CD4-positive, CD25-positive, alpha-beta regulatory T cell (primary cell): ENCODE results near the gene CLIC4. TPM values are rescaled to one million over a fixed set of nuclear protein-coding genes. Genes with fewer than 3 reads are reported as not detected.
A peak's percentile ranks its signal among the peaks of the same experiment; 100 is the strongest.

Experiments used
- ATAC-seq, 2 donors: fragments of 150-1000 bp; cut with Tn5 transposase; one replicate each; pipeline ENCODE4 v1.10.0; 2021; ENCODE audit warnings: low read depth in 2 of 2, moderate number of reproducible peaks in 2 of 2, moderate library complexity in 1 of 2
- DNase-seq, 3 donors: peaks; one replicate each; pipeline versions ENCODE4 v3.0.0 to v3.0.0-alpha.2; 2012 to 2022; ENCODE audit warnings: mixed read lengths in 1 of 3
- H3K27ac ChIP-seq: one replicate; pipeline ENCODE4 v1.7.0; 2013; ENCODE audit warnings: mild to moderate bottlenecking, low read length; ENCODE audit not compliant: insufficient read depth, poor library complexity, severe bottlenecking
- H3K27me3 ChIP-seq: one replicate; pipeline ENCODE4 v1.7.0; 2013; ENCODE audit warnings: low read length; ENCODE audit not compliant: control insufficient read depth, insufficient read depth
- H3K36me3 ChIP-seq: one replicate; pipeline ENCODE4 v1.7.0; 2013; ENCODE audit warnings: mild to moderate bottlenecking, low read length, moderate library complexity; ENCODE audit not compliant: control insufficient read depth, insufficient read depth
- H3K4me1 ChIP-seq: 2 replicates; pipeline ENCODE4 v1.7.0; 2013; ENCODE audit warnings: mild to moderate bottlenecking, low read length; ENCODE audit not compliant: insufficient read depth, control insufficient read depth, poor library complexity, severe bottlenecking
- H3K4me3 ChIP-seq: one replicate; pipeline ENCODE4 v1.7.0; 2013; ENCODE audit warnings: low read depth, mild to moderate bottlenecking, low read length, moderate library complexity
- H3K9me3 ChIP-seq, 2 experiments: 1 replicate in 1 of 2; 2 replicates in 1 of 2; pipeline ENCODE4 v1.7.0; 2013; ENCODE audit warnings: low read length in 2 of 2, mild to moderate bottlenecking in 1 of 2, moderate library complexity in 1 of 2; ENCODE audit not compliant: control insufficient read depth in 2 of 2
- H3K27ac Mint-ChIP-seq, 3 donors: one replicate each; pipeline ENCODE4 v1.8.0; 2020 to 2022; ENCODE audit warnings: mild to moderate bottlenecking in 3 of 3, mixed read lengths in 3 of 3, moderate library complexity in 2 of 3
- H3K27me3 Mint-ChIP-seq: one replicate; pipeline ENCODE4 v1.8.0; 2022; ENCODE audit warnings: mild to moderate bottlenecking, mixed read lengths
- H3K36me3 Mint-ChIP-seq: one replicate; pipeline ENCODE4 v1.8.0; 2020; ENCODE audit warnings: mixed read lengths
- H3K4me1 Mint-ChIP-seq, 4 donors: one replicate each; pipeline ENCODE4 v1.8.0; 2020 to 2022; ENCODE audit warnings: mixed read lengths in 4 of 4, mild to moderate bottlenecking in 1 of 4
- H3K4me3 Mint-ChIP-seq, 4 donors: one replicate each; pipeline ENCODE4 v1.8.0; 2020 to 2022; ENCODE audit warnings: mild to moderate bottlenecking in 4 of 4, mixed read lengths in 4 of 4, moderate library complexity in 3 of 4
- H3K9me3 Mint-ChIP-seq, 7 donors: one replicate each; pipeline ENCODE4 v1.8.0; 2020 to 2022; ENCODE audit warnings: mixed read lengths in 7 of 7, mild to moderate bottlenecking in 3 of 7, moderate library complexity in 2 of 7
- polyA plus RNA-seq, 4 donors: library from polyadenylated mRNA; unstranded; fragments of 300-500 nt; fragmentation: Illumina TruSeq; gene quantifications; one replicate each; pipeline ENCODE4 v1.2.3, GENCODE V29; 2021
- total RNA-seq: library from RNA; stranded (reverse); gene quantifications from one replicate; pipeline ENCODE4 v1.2.3, GENCODE V29; 2022

The CLIC4 gene
- total and polyA plus RNA-seq, 5 donors from 2014 or later: 0.08 to 2.1 (median 0.97) TPM

GRCh38 chr1:24870551-24871195 lies 125.4 kb downstream of the CLIC4 start:
- Mint-ChIP-seq H3K27ac (peak overlapping the region in 2 of 3 donors; percentile 12 to 32), H3K9me3 (no peaks in the 10 kb centered on the region)
- no peak for ATAC-seq

GRCh38 chr1:24871306-24871901 lies 126.2 kb downstream of the CLIC4 start:
- Histone ChIP-seq H3K9me3 (no peaks in the 10 kb centered on the region), H3K4me1 (no peaks in the 10 kb centered on the region), H3K36me3 (no peaks in the 10 kb centered on the region), H3K27ac (no peak overlapping the region), H3K4me3 (no peak overlapping the region), H3K27me3 (no peaks in the 10 kb centered on the region)
- H3K36me3 Mint-ChIP-seq: no peaks in the 10 kb centered on the region
- no peaks in the 10 kb centered on the region for H3K9me3 Mint-ChIP-seq
- no peak for DNase-seq
- peaks cover 20% of the 10 kb centered on the region for H3K27me3 Mint-ChIP-seq
- ATAC-seq: no peak
- H3K27ac Mint-ChIP-seq: peak overlapping the region; percentile 12 to 89 (median 78)
- H3K4me3 Mint-ChIP-seq: no peak overlapping the region
- H3K4me1 Mint-ChIP-seq: peaks cover 0 to 12% (median 2%) of the 10 kb centered on the region in 4 donors

More at GRCh38 chr1:24870551-24871195, 125.4 kb downstream of the CLIC4 start:
- Histone ChIP-seq H3K4me3 (no peak overlapping the region), H3K4me1 (no peaks in the 10 kb centered on the region), H3K36me3 (no peaks in the 10 kb centered on the region), H3K9me3 (no peaks in the 10 kb centered on the region), H3K27ac (no peak overlapping the region), H3K27me3 (no peaks in the 10 kb centered on the region)
- Mint-ChIP-seq H3K4me1 (peaks cover 0 to 12% (median 2%) of the 10 kb centered on the region in 4 donors), H3K4me3 (no peak overlapping the region), H3K36me3 (no peaks in the 10 kb centered on the region), H3K27me3 (peaks cover 27% of the 10 kb centered on the region)
- no peak for DNase-seq

- no peak for ATAC-seq
- H3K27ac ChIP-seq: no peak overlapping the region
- H3K9me3 ChIP-seq: no peaks in the 10 kb centered on the region
- no peaks in the 10 kb centered on the region for H3K27me3 ChIP-seq
- no peaks in the 10 kb centered on the region for H3K9me3 Mint-ChIP-seq
- no peak overlapping the region for H3K4me3 ChIP-seq
- no peak overlapping the region for H3K4me3 Mint-ChIP-seq
- H3K27ac Mint-ChIP-seq: peak overlapping the region in 1 of 3 donors; percentile 10
- no peaks in the 10 kb centered on the region for H3K36me3 ChIP-seq
- H3K27me3 Mint-ChIP-seq: peaks cover 17% of the 10 kb centered on the region
- no peak for DNase-seq
- H3K36me3 Mint-ChIP-seq: no peaks in the 10 kb centered on the region
- H3K4me1 Mint-ChIP-seq: peaks cover 0 to 12% (median 2%) of the 10 kb centered on the region in 4 donors
- H3K4me1 ChIP-seq: no peaks in the 10 kb centered on the region
Measured at GRCh38 chr1:24872061-24872850, 127.0 kb downstream of the CLIC4 start.

- Histone ChIP-seq H3K4me3 (no peak overlapping the region), H3K9me3 (no peaks in the 10 kb centered on the region), H3K36me3 (no peaks in the 10 kb centered on the region), H3K27ac (no peak overlapping the region), H3K27me3 (no peaks in the 10 kb centered on the region), H3K4me1 (no peaks in the 10 kb centered on the region)
- H3K4me1 Mint-ChIP-seq: peaks cover 0 to 12% (median 2%) of the 10 kb centered on the region in 4 donors
- ATAC-seq: no peak
- no peaks in the 10 kb centered on the region for H3K9me3 Mint-ChIP-seq
- H3K27ac Mint-ChIP-seq: peak overlapping the region in 1 of 3 donors; percentile 10
- peaks cover 20% of the 10 kb centered on the region for H3K27me3 Mint-ChIP-seq
- H3K4me3 Mint-ChIP-seq: no peak overlapping the region
- H3K36me3 Mint-ChIP-seq: no peaks in the 10 kb centered on the region
- no peak for DNase-seq
Measured at GRCh38 chr1:24873148-24873547, 127.9 kb downstream of the CLIC4 start.

GRCh38 chr1:24874056-24874455 lies 128.8 kb downstream of the CLIC4 start:
- no peaks in the 10 kb centered on the region for H3K27me3 ChIP-seq
- H3K36me3 Mint-ChIP-seq: no peaks in the 10 kb centered on the region
- H3K9me3 ChIP-seq: no peaks in the 10 kb centered on the region
- H3K4me3 Mint-ChIP-seq: no peak overlapping the region
- ATAC-seq (no peak), DNase-seq (no peak)
- no peaks in the 10 kb centered on the region for H3K36me3 ChIP-seq
- no peak overlapping the region for H3K4me3 ChIP-seq
- peaks cover 19% of the 10 kb centered on the region for H3K27me3 Mint-ChIP-seq
- no peaks in the 10 kb centered on the region for H3K9me3 Mint-ChIP-seq
- H3K27ac Mint-ChIP-seq: no peak overlapping the region
- no peak overlapping the region for H3K27ac ChIP-seq
- H3K4me1 Mint-ChIP-seq: peaks cover 0 to 11% (median 1%) of the 10 kb centered on the region in 4 donors
- H3K4me1 ChIP-seq: no peaks in the 10 kb centered on the region

GRCh38 chr1:24874611-24875234 lies 129.5 kb downstream of the CLIC4 start:
- ATAC-seq (no peak), DNase-seq (no peak)
- H3K27me3 Mint-ChIP-seq: peaks cover 16% of the 10 kb centered on the region
- Histone ChIP-seq H3K27me3 (no peaks in the 10 kb centered on the region), H3K4me3 (no peak overlapping the region), H3K36me3 (no peaks in the 10 kb centered on the region), H3K4me1 (no peaks in the 10 kb centered on the region), H3K27ac (no peak overlapping the region), H3K9me3 (no peaks in the 10 kb centered on the region)
- peaks cover 0 to 10% (median 1%) of the 10 kb centered on the region in 4 donors for H3K4me1 Mint-ChIP-seq
- no peak overlapping the region for H3K27ac Mint-ChIP-seq
- H3K4me3 Mint-ChIP-seq: no peak overlapping the region
- H3K36me3 Mint-ChIP-seq: no peaks in the 10 kb centered on the region
- H3K9me3 Mint-ChIP-seq: no peaks in the 10 kb centered on the region

- Mint-ChIP-seq H3K27ac (no peak overlapping the region), H3K4me1 (peaks cover 0 to 10% (median 1%) of the 10 kb centered on the region in 4 donors), H3K9me3 (no peaks in the 10 kb centered on the region)
Measured at GRCh38 chr1:24875257-24875656, 130.0 kb downstream of the CLIC4 start.

More at GRCh38 chr1:24875257-24875656, 130.0 kb downstream of the CLIC4 start:
- Histone ChIP-seq H3K36me3 (no peaks in the 10 kb centered on the region), H3K4me3 (no peak overlapping the region), H3K9me3 (no peaks in the 10 kb centered on the region), H3K4me1 (no peaks in the 10 kb centered on the region), H3K27ac (no peak overlapping the region), H3K27me3 (no peaks in the 10 kb centered on the region)
- H3K36me3 Mint-ChIP-seq: no peaks in the 10 kb centered on the region
- ATAC-seq: no peak
- H3K27me3 Mint-ChIP-seq: peaks cover 15% of the 10 kb centered on the region
- no peak for DNase-seq
- H3K4me3 Mint-ChIP-seq: no peak overlapping the region
